Fibroblast of lung (primary cell): Measurements from ENCODE around the gene PDLIM5. TPM values are rescaled to one million over a fixed set of nuclear protein-coding genes. Genes with fewer than 3 reads are reported as not detected.
A peak's percentile ranks its signal among the peaks of the same experiment; 100 is the strongest.

ENCODE experiments used
- DNase-seq, 2 donors: peaks; one replicate each; pipeline versions ENCODE4 v3.0.0 to v3.0.0-alpha.2; 2010; ENCODE audit warnings: low read depth in 2 of 2
- H2AFZ ChIP-seq: 2 replicates; pipeline ENCODE4 v1.5.1; 2012; ENCODE audit warnings: low read length, control low read depth, inconsistent platforms
- H3K27ac ChIP-seq: 2 replicates; pipeline ENCODE4 v1.5.1; 2011; ENCODE audit warnings: low read length, control low read depth; ENCODE audit not compliant: insufficient read depth
- H3K27me3 ChIP-seq: 2 replicates; pipeline ENCODE4 v1.5.1; 2011; ENCODE audit warnings: mild to moderate bottlenecking, low read length; ENCODE audit not compliant: control insufficient read depth, insufficient read depth
- H3K36me3 ChIP-seq: 2 replicates; pipeline ENCODE4 v1.5.1; 2011; ENCODE audit warnings: low read length; ENCODE audit not compliant: control insufficient read depth, insufficient read depth
- H3K4me1 ChIP-seq: 2 replicates; pipeline ENCODE4 v1.5.1; 2011; ENCODE audit warnings: low read length; ENCODE audit not compliant: control insufficient read depth, insufficient read depth; ENCODE audit errors: extremely low read depth
- H3K4me2 ChIP-seq: 2 replicates; pipeline ENCODE4 v1.5.1; 2011; ENCODE audit warnings: low read length, control low read depth; ENCODE audit not compliant: insufficient read depth; ENCODE audit errors: extremely low read depth
- H3K4me3 ChIP-seq, 4 experiments: fragments of 200-600 bp in 1 of 4; sonication (generic) in 1 of 4; replicated peaks in 1 of 4; 2 replicates each; pipeline ENCODE4 v1.5.1; 2011 to 2016; ENCODE audit warnings: low read length in 4 of 4, low read depth in 3 of 4, mild to moderate bottlenecking in 3 of 4, control low read depth in 2 of 4, inconsistent platforms in 1 of 4, mixed read lengths in 1 of 4; ENCODE audit not compliant: insufficient read depth in 1 of 4; ENCODE audit errors: control extremely low read depth in 1 of 4
- H3K79me2 ChIP-seq: 2 replicates; pipeline ENCODE4 v1.5.1; 2012; ENCODE audit warnings: mild to moderate bottlenecking, low read length, inconsistent platforms; ENCODE audit not compliant: control insufficient read depth, insufficient read depth
- H3K9ac ChIP-seq: 2 replicates; pipeline ENCODE4 v1.5.1; 2011; ENCODE audit warnings: mild to moderate bottlenecking, low read length, control low read depth; ENCODE audit not compliant: insufficient read depth
- H3K9me3 ChIP-seq: 2 replicates; pipeline ENCODE4 v1.5.1; 2012; ENCODE audit warnings: low read depth, low read length; ENCODE audit not compliant: control insufficient read depth, insufficient read depth
- H4K20me1 ChIP-seq: 2 replicates; pipeline ENCODE4 v1.5.1; 2011; ENCODE audit warnings: low read length; ENCODE audit not compliant: control insufficient read depth, insufficient read depth; ENCODE audit errors: extremely low read depth
- EZH2 ChIP-seq: IDR thresholded peaks from 2 replicates; pipeline ENCODE4 v1.5.1; 2012; ENCODE audit warnings: low read length, control low read depth, mild to moderate bottlenecking; ENCODE audit errors: missing control alignments
- polyA plus RNA-seq, 2 donors: library from polyadenylated mRNA; depleted of rRNA in 1 of 2; stranded (reverse) in 1 of 2; unstranded in 1 of 2; fragments of >200 nt; gene quantifications; 2 replicates each; pipeline ENCODE4 v1.2.1, GENCODE V29; 2011 to 2012; ENCODE audit warnings: missing spikeins in 1 of 2
- total RNA-seq: library from RNA; depleted of rRNA; stranded (reverse); fragments of >200 nt; gene quantifications from 2 replicates; pipeline ENCODE4 v1.2.1, GENCODE V29; 2014
- TF ChIP-seq, protein P1 (sequence below), 2 donors: IDR thresholded peaks in 1 of 2; conservative IDR thresholded peaks in 1 of 2; 1 replicate in 1 of 2; 2 replicates in 1 of 2; pipeline ENCODE4 v1.5.1; 2011 to 2012; ENCODE audit warnings: low read length in 2 of 2, control low read depth in 1 of 2, inconsistent platforms in 1 of 2, low read depth in 1 of 2, mild to moderate bottlenecking in 1 of 2

PDLIM5 gene
- total and polyA plus RNA-seq, 2 donors (not counting 1 experiment from before 2014, with no cell fraction given), result 28.4 to 113 TPM

DNA sequence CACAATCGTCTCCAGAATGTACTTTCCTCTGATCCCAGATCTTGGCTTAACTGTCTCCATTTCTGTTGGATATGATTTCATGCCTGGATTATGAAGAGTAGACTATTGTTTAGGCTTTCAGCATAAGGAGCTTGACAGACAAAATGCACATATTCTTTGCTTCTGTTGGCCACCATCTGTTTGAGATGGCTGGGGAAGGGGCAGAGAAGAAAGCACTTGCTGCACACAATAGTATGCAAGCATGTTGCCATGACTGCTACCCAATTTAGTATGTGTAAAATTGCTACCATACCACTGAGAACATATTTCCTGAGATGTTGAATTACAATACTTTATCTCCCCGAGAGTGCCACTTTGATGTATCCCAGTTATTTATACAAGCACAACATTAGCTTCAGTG lies 178.1 kb downstream of the PDLIM5 start:
- DNase-seq, result no peak
- H3K79me2 ChIP-seq, result no peaks in the 10 kb centered on the region
- no peaks in the 10 kb centered on the region for H3K9me3 ChIP-seq
- TF ChIP-seq, protein P1, sequence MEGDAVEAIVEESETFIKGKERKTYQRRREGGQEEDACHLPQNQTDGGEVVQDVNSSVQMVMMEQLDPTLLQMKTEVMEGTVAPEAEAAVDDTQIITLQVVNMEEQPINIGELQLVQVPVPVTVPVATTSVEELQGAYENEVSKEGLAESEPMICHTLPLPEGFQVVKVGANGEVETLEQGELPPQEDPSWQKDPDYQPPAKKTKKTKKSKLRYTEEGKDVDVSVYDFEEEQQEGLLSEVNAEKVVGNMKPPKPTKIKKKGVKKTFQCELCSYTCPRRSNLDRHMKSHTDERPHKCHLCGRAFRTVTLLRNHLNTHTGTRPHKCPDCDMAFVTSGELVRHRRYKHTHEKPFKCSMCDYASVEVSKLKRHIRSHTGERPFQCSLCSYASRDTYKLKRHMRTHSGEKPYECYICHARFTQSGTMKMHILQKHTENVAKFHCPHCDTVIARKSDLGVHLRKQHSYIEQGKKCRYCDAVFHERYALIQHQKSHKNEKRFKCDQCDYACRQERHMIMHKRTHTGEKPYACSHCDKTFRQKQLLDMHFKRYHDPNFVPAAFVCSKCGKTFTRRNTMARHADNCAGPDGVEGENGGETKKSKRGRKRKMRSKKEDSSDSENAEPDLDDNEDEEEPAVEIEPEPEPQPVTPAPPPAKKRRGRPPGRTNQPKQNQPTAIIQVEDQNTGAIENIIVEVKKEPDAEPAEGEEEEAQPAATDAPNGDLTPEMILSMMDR (conservative IDR thresholded peaks at IDR 0.05 in 1 of 2, IDR thresholded peaks at IDR 0.05 in 1 of 2; ENCODE audit: low read depth in 1 of 2, low read length in 2 of 2), result no peak
- TF ChIP-seq EZH2, result no peak
- no peak overlapping the region for H3K4me2 ChIP-seq
- H3K4me3 ChIP-seq, result no peak overlapping the region
- H3K4me1 ChIP-seq, result no peaks in the 10 kb centered on the region
- no peaks in the 10 kb centered on the region for H4K20me1 ChIP-seq
- H3K9ac ChIP-seq, result no peak overlapping the region
- no peaks in the 10 kb centered on the region for H3K27me3 ChIP-seq
- no peak overlapping the region for H2AFZ ChIP-seq
- no peaks in the 10 kb centered on the region for H3K36me3 ChIP-seq
- no peak overlapping the region for H3K27ac ChIP-seq

DNA sequence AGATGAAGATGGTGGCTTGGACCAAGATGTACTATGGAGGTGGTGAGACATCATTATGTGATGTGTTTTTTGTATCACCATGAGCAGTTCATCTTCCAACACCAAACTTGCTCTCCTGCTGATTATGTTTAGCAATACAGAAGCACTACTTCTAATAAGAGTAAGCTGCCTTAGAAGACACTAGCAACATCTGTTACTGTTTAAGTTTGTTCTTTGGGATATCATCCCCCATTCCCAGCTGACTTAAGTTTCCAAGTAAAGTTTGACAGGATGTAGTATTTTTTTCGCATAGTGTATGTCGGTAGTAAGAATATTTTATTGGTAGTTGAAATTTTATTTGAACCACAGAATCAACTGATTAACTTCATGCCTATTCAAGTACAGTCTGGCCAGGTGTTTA lies 182.5 kb downstream of the PDLIM5 start:
- Histone ChIP-seq H3K4me3 (no peak overlapping the region), H3K79me2 (no peaks in the 10 kb centered on the region), H4K20me1 (no peaks in the 10 kb centered on the region), H3K9me3 (no peaks in the 10 kb centered on the region), H3K27ac (no peak overlapping the region), H3K4me1 (no peaks in the 10 kb centered on the region), H3K4me2 (no peak overlapping the region), H3K27me3 (no peaks in the 10 kb centered on the region), H3K9ac (no peak overlapping the region), H2AFZ (no peak overlapping the region), H3K36me3 (no peaks in the 10 kb centered on the region)
- no peak for DNase-seq
- no peak for TF ChIP-seq EZH2
- TF ChIP-seq, protein P1 (conservative IDR thresholded peaks at IDR 0.05 in 1 of 2, IDR thresholded peaks at IDR 0.05 in 1 of 2; ENCODE audit: low read depth in 1 of 2, low read length in 2 of 2), result no peak

DNA sequence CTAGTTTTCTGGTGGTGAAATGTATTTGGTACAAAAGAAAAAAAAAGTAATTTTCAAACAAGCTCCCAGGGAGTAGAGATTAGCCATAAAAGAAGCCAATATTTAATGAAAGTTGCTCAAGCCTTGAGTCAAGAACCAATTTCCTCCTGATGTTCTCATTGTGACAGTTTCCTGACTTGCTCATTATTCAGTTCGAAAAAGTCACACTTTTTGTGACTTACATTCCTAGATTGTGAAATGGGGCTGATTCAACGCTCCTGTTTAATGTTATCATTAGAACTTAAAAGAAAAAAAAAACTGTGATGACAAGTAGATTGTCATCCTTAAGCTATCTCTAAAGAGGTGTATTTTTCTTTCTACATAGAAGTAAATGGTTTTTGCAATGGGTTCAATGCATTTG lies 183.4 kb downstream of the PDLIM5 start:
- TF ChIP-seq, protein P1 (conservative IDR thresholded peaks at IDR 0.05 in 1 of 2, IDR thresholded peaks at IDR 0.05 in 1 of 2; ENCODE audit: low read depth in 1 of 2, low read length in 2 of 2), result no peak
- TF ChIP-seq EZH2, result no peak
- Histone ChIP-seq H3K79me2 (no peaks in the 10 kb centered on the region), H2AFZ (no peak overlapping the region), H3K9me3 (no peaks in the 10 kb centered on the region), H3K9ac (no peak overlapping the region), H3K27me3 (no peaks in the 10 kb centered on the region), H3K4me3 (no peak overlapping the region), H4K20me1 (no peaks in the 10 kb centered on the region), H3K4me1 (no peaks in the 10 kb centered on the region), H3K36me3 (no peaks in the 10 kb centered on the region), H3K27ac (no peak overlapping the region), H3K4me2 (no peak overlapping the region)
- DNase-seq, result peak in 1 of 2 donors; percentile 41
